HEK293 (cell line): Measurements from ENCODE around the gene LRIG3.

Source experiments
- CTCF ChIA-PET: fragments of 350-600 bp; formaldehyde crosslinking; extraction: SDS; loops from one replicate; lab custom pipeline; 2021; ENCODE audit warnings: antibody characterized with exemption; lab: Yijun Ruan, JAX
- POLR2A ChIA-PET: fragments of 300-600 bp; formaldehyde crosslinking; extraction: SDS; loops from one replicate; lab custom pipeline; 2020; ENCODE audit warnings: antibody characterized with exemption, inconsistent platforms; lab: Yijun Ruan, JAX
- H3K27ac ChIP-seq: fragments of 200-500 bp; sonication (Bioruptor generic); 2 replicates; pipeline ENCODE4 v1.5.1; 2014; ENCODE audit warnings: low read depth, low read length, control low read depth, inconsistent platforms; ENCODE audit errors: extremely low read depth
- H3K36me3 ChIP-seq, 2 experiments: fragments of 200-500 bp in 1 of 2; sonication (Bioruptor generic) in 1 of 2; 1 replicate in 1 of 2; 2 replicates in 1 of 2; pipeline ENCODE4 v1.5.1; 2014 to 2017; ENCODE audit warnings: inconsistent platforms in 2 of 2, low read length in 2 of 2; ENCODE audit not compliant: control insufficient read depth in 2 of 2, insufficient read depth in 1 of 2
- H3K4me1 ChIP-seq: fragments of 200-500 bp; sonication (Bioruptor generic); 2 replicates; pipeline ENCODE4 v1.5.1; 2014; ENCODE audit warnings: mild to moderate bottlenecking, low read length, inconsistent platforms; ENCODE audit not compliant: control insufficient read depth, insufficient read depth
- H3K4me3 ChIP-seq: 2 replicates; pipeline ENCODE4 v1.5.1; 2011; ENCODE audit warnings: low read depth, mild to moderate bottlenecking, control low read depth, low read length, moderate library complexity
- H3K9me3 ChIP-seq: fragments of 200-500 bp; sonication (Bioruptor generic); 2 replicates; pipeline ENCODE4 v1.5.1; 2014; ENCODE audit warnings: low read depth, low read length, inconsistent platforms; ENCODE audit not compliant: control insufficient read depth, insufficient read depth
- FEZF1 ChIP-seq: fragments of 450-650 bp; formaldehyde crosslinking; IDR thresholded peaks from 2 replicates; pipeline ENCODE4 v1.5.1; 2016; ENCODE audit warnings: missing biosample characterization, missing genetic modification characterization
- GFI1B ChIP-seq: fragments of 450-650 bp; formaldehyde crosslinking; IDR thresholded peaks from 2 replicates; pipeline ENCODE4 v1.5.1; 2016; ENCODE audit warnings: missing biosample characterization, missing genetic modification characterization
- KLF10 ChIP-seq: fragments of 450-650 bp; IDR thresholded peaks from 2 replicates; pipeline ENCODE4 v1.5.1; 2018; ENCODE audit warnings: missing biosample characterization, mild to moderate bottlenecking, missing genetic modification characterization
- SALL2 ChIP-seq: fragments of 450-650 bp; formaldehyde crosslinking; IDR thresholded peaks from 2 replicates; pipeline ENCODE4 v1.5.0; 2017; ENCODE audit warnings: missing biosample characterization, mild to moderate bottlenecking, missing genetic modification characterization, borderline replicate concordance
- ZBTB48 ChIP-seq: fragments of 450-650 bp; formaldehyde crosslinking; IDR thresholded peaks from 2 replicates; pipeline ENCODE4 v1.5.1; 2016; ENCODE audit warnings: missing biosample characterization, missing genetic modification characterization
- ZBTB6 ChIP-seq: fragments of 450-650 bp; formaldehyde crosslinking; IDR thresholded peaks from 2 replicates; pipeline ENCODE4 v1.5.1; 2017; ENCODE audit warnings: missing biosample characterization, missing genetic modification characterization
- ZNF133 ChIP-seq: fragments of 450-650 bp; formaldehyde crosslinking; IDR thresholded peaks from 2 replicates; pipeline ENCODE4 v1.5.1; 2016; ENCODE audit warnings: missing biosample characterization, missing genetic modification characterization
- ZNF19 ChIP-seq: fragments of 450-650 bp; formaldehyde crosslinking; IDR thresholded peaks from 2 replicates; pipeline ENCODE4; 2016; ENCODE audit warnings: missing biosample characterization, missing genetic modification characterization, low read depth
- ZNF335 ChIP-seq: fragments of 450-650 bp; formaldehyde crosslinking; conservative IDR thresholded peaks from 2 replicates; pipeline ENCODE4 v1.5.1; 2016; ENCODE audit warnings: missing biosample characterization, missing genetic modification characterization
- ZNF366 ChIP-seq: fragments of 450-650 bp; formaldehyde crosslinking; conservative IDR thresholded peaks from 2 replicates; pipeline ENCODE4 v1.5.1; 2016; ENCODE audit warnings: missing biosample characterization, missing genetic modification characterization
- ZNF391 ChIP-seq: fragments of 450-650 bp; formaldehyde crosslinking; IDR thresholded peaks from 2 replicates; pipeline ENCODE4 v1.5.1; 2016; ENCODE audit warnings: low read depth, missing biosample characterization, missing genetic modification characterization, borderline replicate concordance
- ZNF404 ChIP-seq: fragments of 450-650 bp; formaldehyde crosslinking; IDR thresholded peaks from 2 replicates; pipeline ENCODE4 v1.5.1; 2017; ENCODE audit warnings: missing biosample characterization, missing genetic modification characterization
- ZNF449 ChIP-seq: fragments of 450-650 bp; formaldehyde crosslinking; IDR thresholded peaks from 2 replicates; pipeline ENCODE4 v1.5.1; 2017; ENCODE audit warnings: missing biosample characterization, mild to moderate bottlenecking, missing genetic modification characterization, moderate library complexity
- ZNF48 ChIP-seq: fragments of 450-650 bp; formaldehyde crosslinking; IDR thresholded peaks from 2 replicates; pipeline ENCODE4 v1.5.1; 2016; ENCODE audit warnings: missing biosample characterization, missing genetic modification characterization
- ZNF548 ChIP-seq: fragments of 450-650 bp; formaldehyde crosslinking; IDR thresholded peaks from 2 replicates; pipeline ENCODE4 v1.5.1; 2016; ENCODE audit warnings: missing biosample characterization, missing genetic modification characterization
- ZNF623 ChIP-seq: fragments of 450-650 bp; formaldehyde crosslinking; IDR thresholded peaks from 2 replicates; pipeline ENCODE4 v1.5.1; 2016; ENCODE audit warnings: missing biosample characterization, missing genetic modification characterization
- ZNF629 ChIP-seq: fragments of 450-650 bp; formaldehyde crosslinking; IDR thresholded peaks from 2 replicates; pipeline ENCODE4 v1.5.1; 2017; ENCODE audit warnings: missing biosample characterization, missing genetic modification characterization
- ZNF701 ChIP-seq: fragments of 450-650 bp; formaldehyde crosslinking; IDR thresholded peaks from 2 replicates; pipeline ENCODE4 v1.5.1; 2016; ENCODE audit warnings: missing biosample characterization, missing genetic modification characterization
- ZNF747 ChIP-seq: fragments of 450-650 bp; formaldehyde crosslinking; IDR thresholded peaks from 2 replicates; pipeline ENCODE4 v1.5.1; 2016; ENCODE audit warnings: missing biosample characterization, missing genetic modification characterization
- ZNF768 ChIP-seq: fragments of 450-650 bp; formaldehyde crosslinking; IDR thresholded peaks from 2 replicates; pipeline ENCODE4 v1.5.1; 2018; ENCODE audit warnings: missing biosample characterization, mild to moderate bottlenecking, missing genetic modification characterization
- TF ChIP-seq, protein P1 (sequence below): fragments of 450-650 bp; IDR thresholded peaks from 2 replicates; pipeline ENCODE4 v1.5.1; 2018; ENCODE audit warnings: missing biosample characterization, mild to moderate bottlenecking, missing genetic modification characterization
- TF ChIP-seq, protein P2 (sequence below): IDR thresholded peaks from 2 replicates; pipeline ENCODE4 v1.6.1; 2011; ENCODE audit warnings: mild to moderate bottlenecking, low read depth, low read length, borderline replicate concordance
- TF ChIP-seq, protein P3 (sequence below): fragments of 450-650 bp; formaldehyde crosslinking; IDR thresholded peaks from 2 replicates; pipeline ENCODE4 v1.5.1; 2016; ENCODE audit warnings: missing biosample characterization, missing genetic modification characterization
- TF ChIP-seq, protein P4 (sequence below): fragments of 450-650 bp; formaldehyde crosslinking; IDR thresholded peaks from 2 replicates; pipeline ENCODE4 v1.5.1; 2016; ENCODE audit warnings: missing biosample characterization, missing genetic modification characterization, borderline replicate concordance

The LRIG3 gene

DNA sequence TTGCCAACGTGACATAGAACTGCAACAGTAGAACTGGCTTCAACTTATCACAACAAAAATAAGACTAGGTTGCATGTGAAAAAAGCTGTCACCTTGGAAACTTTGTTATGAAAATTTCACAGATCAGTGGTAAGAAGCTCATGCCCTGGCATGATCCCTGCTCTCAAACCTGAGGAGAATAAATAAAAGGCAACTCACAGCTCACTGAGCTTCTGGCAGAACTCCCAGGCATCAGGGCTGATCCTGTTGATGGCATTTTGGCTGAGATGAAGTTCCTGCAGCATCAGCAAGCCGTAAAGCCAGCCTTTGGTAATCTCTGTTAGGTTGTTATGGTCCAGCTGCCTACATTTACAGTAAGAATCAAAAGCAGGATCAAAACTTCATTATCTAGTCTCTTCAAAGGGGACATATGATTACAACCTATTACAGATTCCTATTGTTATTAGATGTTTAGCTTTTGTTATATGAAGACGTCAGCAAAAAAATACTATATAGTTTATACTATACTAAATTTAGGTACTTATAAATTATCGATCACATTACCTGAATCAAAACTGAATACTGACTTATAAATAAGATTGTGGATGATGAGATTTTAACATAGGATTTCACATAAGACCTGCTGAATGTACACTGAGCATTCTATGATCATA is 32.0 kb downstream of the LRIG3 start:
- POLR2A ChIA-PET, result interaction anchor here (1.0 kb wide), 1 partner anchor 31 kb away, joined by 4 read pairs; no protein-coding TSS in a partner anchor
- Histone ChIP-seq H3K27ac (no peak overlapping the region), H3K4me3 (no peak overlapping the region), H3K9me3 (no peaks in the 10 kb centered on the region), H3K4me1 (peaks cover 4% of the 10 kb centered on the region; the same call in 1 of the 2 replicates), H3K36me3 (peaks cover 52 to 66% of the 10 kb centered on the region in 2 experiments)
- CTCF ChIA-PET, result interaction anchor here (1.5 kb wide), 1 partner anchor 10 kb away, joined by 3 read pairs; no protein-coding TSS in a partner anchor
- TF ChIP-seq, protein P1, sequence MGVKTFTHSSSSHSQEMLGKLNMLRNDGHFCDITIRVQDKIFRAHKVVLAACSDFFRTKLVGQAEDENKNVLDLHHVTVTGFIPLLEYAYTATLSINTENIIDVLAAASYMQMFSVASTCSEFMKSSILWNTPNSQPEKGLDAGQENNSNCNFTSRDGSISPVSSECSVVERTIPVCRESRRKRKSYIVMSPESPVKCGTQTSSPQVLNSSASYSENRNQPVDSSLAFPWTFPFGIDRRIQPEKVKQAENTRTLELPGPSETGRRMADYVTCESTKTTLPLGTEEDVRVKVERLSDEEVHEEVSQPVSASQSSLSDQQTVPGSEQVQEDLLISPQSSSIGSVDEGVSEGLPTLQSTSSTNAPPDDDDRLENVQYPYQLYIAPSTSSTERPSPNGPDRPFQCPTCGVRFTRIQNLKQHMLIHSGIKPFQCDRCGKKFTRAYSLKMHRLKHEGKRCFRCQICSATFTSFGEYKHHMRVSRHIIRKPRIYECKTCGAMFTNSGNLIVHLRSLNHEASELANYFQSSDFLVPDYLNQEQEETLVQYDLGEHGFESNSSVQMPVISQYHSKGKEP, result 0 out of 2 replicates have a peak, but pooled peaks have one; percentile 14
- TF ChIP-seq ZNF768 (tag by site-specific recombination), result no peak
- peak; percentile 23; the same call in 1 of the 2 replicates for TF ChIP-seq ZBTB48
- 0 out of 2 replicates have a peak, but pooled peaks have one; percentile 28 for TF ChIP-seq FEZF1

GRCh38 chr12:58887068-58887467 is 33.2 kb downstream of the LRIG3 start:
- Histone ChIP-seq H3K4me3 (no peak overlapping the region), H3K36me3 (peaks cover 55 to 76% of the 10 kb centered on the region in 2 experiments), H3K27ac (no peak overlapping the region), H3K9me3 (no peaks in the 10 kb centered on the region), H3K4me1 (peaks cover 4% of the 10 kb centered on the region; the same call in 1 of the 2 replicates)
- no peak for TF ChIP-seq ZNF366 (tag by site-specific recombination)
- no peak for TF ChIP-seq ZNF404
- TF ChIP-seq ZNF629 (tag by site-specific recombination), result no peak
- TF ChIP-seq ZBTB6 (tag by site-specific recombination), result no peak
- TF ChIP-seq, protein P2, sequence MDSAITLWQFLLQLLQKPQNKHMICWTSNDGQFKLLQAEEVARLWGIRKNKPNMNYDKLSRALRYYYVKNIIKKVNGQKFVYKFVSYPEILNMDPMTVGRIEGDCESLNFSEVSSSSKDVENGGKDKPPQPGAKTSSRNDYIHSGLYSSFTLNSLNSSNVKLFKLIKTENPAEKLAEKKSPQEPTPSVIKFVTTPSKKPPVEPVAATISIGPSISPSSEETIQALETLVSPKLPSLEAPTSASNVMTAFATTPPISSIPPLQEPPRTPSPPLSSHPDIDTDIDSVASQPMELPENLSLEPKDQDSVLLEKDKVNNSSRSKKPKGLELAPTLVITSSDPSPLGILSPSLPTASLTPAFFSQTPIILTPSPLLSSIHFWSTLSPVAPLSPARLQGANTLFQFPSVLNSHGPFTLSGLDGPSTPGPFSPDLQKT, result no peak
- no peak for TF ChIP-seq ZNF133 (tag by site-specific recombination)
- no peak for TF ChIP-seq ZNF623 (tag by site-specific recombination)
- TF ChIP-seq GFI1B (tag by site-specific recombination), result no peak
- TF ChIP-seq ZNF701, result no peak
- TF ChIP-seq ZNF449 (tag by site-specific recombination), result no peak
- no peak for TF ChIP-seq ZNF48 (tag by site-specific recombination)
- TF ChIP-seq ZNF747 (tag by site-specific recombination), result no peak
- TF ChIP-seq, protein P3, sequence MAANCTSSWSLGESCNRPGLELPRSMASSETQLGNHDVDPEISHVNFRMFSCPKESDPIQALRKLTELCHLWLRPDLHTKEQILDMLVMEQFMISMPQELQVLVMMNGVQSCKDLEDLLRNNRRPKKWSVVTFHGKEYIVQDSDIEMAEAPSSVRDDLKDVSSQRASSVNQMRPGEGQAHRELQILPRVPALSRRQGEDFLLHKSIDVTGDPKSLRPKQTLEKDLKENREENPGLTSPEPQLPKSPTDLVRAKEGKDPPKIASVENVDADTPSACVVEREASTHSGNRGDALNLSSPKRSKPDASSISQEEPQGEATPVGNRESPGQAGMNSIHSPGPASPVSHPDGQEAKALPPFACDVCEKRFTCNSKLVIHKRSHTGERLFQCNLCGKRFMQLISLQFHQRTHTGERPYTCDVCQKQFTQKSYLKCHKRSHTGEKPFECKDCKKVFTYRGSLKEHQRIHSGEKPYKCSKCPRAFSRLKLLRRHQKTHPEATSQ (tag by site-specific recombination), result no peak
- no peak for TF ChIP-seq ZNF548 (tag by site-specific recombination)
- TF ChIP-seq KLF10 (tag by site-specific recombination), result no peak
- TF ChIP-seq, protein P4, sequence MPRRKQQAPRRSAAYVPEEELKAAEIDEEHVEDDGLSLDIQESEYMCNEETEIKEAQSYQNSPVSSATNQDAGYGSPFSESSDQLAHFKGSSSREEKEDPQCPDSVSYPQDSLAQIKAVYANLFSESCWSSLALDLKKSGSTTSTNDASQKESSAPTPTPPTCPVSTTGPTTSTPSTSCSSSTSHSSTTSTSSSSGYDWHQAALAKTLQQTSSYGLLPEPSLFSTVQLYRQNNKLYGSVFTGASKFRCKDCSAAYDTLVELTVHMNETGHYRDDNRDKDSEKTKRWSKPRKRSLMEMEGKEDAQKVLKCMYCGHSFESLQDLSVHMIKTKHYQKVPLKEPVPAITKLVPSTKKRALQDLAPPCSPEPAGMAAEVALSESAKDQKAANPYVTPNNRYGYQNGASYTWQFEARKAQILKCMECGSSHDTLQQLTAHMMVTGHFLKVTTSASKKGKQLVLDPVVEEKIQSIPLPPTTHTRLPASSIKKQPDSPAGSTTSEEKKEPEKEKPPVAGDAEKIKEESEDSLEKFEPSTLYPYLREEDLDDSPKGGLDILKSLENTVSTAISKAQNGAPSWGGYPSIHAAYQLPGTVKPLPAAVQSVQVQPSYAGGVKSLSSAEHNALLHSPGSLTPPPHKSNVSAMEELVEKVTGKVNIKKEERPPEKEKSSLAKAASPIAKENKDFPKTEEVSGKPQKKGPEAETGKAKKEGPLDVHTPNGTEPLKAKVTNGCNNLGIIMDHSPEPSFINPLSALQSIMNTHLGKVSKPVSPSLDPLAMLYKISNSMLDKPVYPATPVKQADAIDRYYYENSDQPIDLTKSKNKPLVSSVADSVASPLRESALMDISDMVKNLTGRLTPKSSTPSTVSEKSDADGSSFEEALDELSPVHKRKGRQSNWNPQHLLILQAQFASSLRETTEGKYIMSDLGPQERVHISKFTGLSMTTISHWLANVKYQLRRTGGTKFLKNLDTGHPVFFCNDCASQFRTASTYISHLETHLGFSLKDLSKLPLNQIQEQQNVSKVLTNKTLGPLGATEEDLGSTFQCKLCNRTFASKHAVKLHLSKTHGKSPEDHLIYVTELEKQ (tag by site-specific recombination), result no peak
- TF ChIP-seq ZNF391 (tag by site-specific recombination), result no peak
- no peak for TF ChIP-seq ZNF335 (tag by site-specific recombination)
- no peak for TF ChIP-seq ZNF19 (tag by site-specific recombination)
- no peak for TF ChIP-seq SALL2
- POLR2A ChIA-PET, result no interaction called here
- CTCF ChIA-PET, result no interaction called here
